HG03565 (cell line): Measurements from ENCODE around the gene SIRT5.
A peak's percentile ranks its signal among the peaks of the same experiment; 100 is the strongest.

Source experiments
- ATAC-seq: cut with Tn5 transposase; IDR thresholded peaks from one replicate; pipeline ENCODE4 v1.9.1; 2021; ENCODE audit warnings: mild to moderate bottlenecking, moderate library complexity; ENCODE audit not compliant: unreplicated experiment

SIRT5 gene

DNA sequence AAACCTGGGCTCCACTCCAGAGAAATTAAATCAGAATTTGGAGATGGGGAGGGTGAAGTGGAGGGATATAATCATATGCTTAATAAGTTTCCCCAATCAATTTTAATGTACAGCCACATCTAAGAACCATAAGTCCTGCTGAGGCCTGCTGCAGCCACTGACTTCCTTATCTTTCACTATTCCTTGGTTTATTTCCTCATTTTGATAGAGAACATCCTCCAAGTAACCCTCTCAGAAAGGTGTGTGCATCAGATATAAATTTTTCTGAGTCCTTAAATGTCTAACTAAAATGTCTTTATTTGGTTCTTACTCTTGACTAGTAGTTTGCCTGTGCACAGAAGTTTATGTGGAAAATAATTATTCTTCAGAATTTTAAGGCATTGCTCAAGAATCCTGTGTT is 23.7 kb upstream of the SIRT5 start:
- no peak for ATAC-seq

DNA sequence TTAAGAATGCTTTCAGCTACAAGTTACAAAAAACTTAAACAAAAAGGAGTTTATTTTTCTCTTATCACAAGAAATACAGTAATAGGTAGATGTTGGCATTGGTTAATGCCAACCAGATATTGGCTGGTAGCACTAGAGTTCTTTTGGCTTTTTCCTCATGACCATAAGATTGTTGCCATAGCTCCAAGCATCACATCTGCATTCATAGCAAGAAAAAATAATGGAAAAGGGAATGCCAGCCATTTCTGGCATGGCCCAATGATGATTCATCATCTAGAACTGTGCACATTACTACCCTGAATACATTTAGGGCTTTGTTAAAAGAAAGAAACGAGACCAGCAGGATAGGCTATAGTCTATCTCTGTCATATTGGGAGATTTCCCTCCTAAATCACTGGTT is 20.8 kb upstream of the SIRT5 start:
- no peak for ATAC-seq

DNA sequence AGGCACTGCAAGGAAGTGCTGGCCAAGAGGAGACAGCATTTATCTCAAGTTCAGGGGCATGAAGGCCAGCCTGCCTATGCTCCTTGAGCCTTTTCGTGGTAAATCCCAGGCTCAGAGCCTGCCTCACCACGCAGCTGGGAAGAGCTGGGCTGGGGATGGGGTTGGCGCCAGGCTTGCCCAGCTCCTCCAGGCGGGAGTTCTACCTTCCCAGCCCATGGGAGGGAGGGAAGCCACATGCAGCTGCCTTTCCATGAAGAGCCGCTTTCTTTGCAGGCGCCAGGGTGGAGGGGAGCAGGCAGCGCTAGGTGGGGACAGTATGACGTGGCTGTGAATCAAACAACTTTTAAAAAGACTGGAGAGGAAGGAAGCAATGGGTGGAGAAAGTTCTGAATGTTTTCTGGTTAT is 19.5 kb upstream of the SIRT5 start:
- ATAC-seq = no peak

DNA sequence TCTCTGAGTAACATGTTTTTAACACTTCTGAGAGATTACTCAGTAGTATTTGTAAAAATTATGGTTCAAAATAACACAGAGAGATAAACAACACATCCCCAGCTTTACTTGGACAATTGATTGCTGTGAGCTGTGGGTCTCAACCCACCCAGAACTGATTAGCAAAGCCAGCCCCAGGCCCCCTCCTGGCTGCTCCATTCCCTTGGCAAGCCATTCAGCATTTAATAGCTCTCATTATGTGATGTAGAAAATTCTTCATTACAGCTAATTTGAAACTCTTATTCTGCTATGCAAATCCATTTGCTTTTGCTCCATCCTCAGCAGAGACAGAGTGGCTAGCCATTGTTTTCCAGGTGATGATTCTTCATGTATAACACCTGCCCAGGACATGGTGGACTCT is 16.6 kb upstream of the SIRT5 start:
- no peak for ATAC-seq

DNA sequence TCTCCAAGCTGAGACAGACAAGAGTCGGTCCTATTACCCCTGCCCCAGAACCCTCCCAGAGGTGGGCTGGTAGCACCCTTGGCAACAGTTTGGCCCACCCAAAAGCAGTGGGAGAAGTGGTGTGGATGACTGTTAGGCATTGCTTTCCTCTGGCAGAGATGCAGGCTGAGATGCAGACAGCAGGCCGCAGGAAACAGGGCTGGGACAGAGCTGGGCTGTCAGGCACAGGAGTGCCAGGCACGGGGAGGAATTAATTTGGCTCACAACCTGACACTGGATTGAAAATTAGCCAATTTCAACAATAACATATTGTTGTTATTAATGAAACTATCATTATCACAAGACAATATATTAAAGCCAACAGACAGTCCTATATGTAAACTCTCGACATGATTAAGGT is 15.7 kb upstream of the SIRT5 start:
- ATAC-seq = no peak

DNA sequence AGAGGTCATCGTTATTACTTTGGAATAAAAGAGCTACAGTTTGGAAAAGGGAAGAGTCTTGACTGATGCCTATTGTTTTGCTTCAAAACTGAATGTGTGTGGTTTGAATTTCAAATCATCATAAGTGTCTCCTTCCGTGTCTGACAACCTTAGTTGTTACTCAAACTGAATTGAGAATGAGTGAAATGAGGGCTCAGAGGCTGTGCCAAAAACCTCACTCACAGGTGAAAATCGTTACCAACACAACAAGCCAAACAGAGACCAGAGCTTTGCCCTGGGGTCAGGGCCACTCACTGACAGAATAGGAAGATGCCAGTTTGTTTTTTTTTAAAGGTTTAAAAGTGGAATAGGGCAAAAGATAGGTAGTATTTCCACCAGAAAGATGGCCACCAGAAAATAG is 15.2 kb upstream of the SIRT5 start:
- ATAC-seq = no peak

DNA sequence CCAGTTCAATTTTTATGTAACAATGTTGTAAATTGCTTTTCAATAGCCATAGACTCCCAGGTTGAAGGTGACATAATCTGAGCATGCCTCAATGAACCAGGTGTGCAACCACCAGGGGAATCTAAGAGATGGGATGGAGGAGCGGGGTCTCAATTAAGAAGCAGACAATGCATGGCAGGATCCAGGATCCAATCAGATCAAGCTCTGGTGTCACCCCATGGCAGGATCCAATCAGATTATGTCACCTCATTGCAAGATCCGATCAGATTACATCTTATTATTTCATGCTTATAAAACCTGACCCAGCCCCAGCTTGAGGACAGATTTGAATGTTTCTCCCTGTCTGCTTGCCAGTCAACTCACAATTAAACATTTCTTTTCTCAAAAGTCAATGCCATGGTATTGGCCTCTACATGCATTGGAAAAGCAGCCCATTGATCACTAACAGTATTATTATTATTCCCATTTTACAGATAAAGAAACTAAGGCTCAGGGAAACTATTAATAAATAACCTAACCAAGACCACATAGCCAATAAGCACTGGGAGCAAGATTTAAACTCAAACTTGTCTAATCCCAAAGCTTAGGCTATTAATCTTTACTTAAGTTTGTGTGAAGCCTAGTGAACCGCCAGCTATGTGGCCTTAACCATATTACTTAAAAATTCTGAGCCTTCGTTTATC is 14.3 kb upstream of the SIRT5 start:
- ATAC-seq = no peak

DNA sequence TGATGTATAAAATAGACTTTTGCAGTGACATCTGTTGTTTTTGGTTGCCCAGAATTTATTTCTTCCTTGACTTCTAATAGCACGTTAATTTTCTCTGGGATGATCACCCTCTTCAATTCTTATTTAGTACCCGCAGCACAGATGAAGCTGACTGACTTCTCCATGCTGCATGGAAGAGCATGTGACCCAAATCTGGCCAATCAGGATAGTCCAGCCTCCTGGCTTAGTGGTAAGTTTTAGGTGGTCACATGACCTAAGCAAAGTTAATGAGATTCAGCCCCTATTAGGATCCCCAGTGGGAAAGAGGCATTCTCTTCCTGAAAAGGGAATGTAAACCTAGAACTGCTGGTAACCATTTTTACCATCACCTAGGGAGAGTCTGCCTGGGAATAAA is 13.8 kb upstream of the SIRT5 start:
- no peak for ATAC-seq

DNA sequence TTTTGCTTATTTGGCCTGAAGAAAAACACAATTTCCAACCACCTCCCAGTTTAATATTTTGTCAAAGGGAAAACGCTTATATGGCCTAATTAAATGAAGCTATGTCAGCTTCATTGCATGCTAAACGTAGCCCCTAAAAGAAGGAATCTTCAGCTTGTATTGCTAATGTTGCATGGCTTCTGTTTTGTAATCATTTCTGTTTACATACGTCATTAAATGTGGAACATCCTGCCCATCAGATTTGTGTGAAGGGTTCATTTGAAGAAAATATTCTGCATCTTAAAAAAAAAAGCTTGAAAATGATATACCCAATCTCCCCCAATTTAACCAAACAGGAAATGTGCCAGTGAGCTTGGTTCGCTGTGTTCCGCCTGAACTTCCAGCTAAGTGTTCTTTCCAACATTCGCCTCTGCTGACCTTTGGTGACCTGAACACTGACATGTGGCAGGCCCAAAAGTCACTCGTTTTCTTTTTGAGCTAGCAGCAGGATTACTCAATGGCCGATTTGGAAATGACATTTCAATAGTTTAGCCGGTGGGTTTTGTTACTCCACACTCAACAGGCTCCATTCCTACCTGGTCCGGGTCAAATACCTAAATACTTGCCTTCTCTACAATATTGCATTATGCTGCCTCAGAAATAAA is 12.7 kb upstream of the SIRT5 start:
- no peak for ATAC-seq

DNA sequence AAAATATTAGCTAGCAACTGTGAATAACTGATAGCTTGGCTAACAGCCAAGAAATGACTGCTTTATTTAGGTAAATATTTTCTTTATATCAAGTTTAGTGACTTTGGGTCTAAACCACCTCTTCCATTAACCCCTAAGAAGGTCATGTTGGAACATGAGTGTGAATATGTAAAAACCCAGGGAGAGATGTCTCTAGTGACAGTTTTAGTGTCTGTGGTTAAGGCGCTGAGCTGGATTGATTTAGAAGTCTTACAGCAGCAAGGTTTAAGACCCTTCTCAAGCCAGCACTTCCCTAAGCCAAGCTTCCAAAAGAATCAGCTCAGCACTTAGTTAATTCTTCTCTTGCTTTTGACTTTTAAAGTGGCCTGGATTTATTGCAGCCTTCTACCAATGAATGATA is 11.4 kb upstream of the SIRT5 start:
- no peak for ATAC-seq

DNA sequence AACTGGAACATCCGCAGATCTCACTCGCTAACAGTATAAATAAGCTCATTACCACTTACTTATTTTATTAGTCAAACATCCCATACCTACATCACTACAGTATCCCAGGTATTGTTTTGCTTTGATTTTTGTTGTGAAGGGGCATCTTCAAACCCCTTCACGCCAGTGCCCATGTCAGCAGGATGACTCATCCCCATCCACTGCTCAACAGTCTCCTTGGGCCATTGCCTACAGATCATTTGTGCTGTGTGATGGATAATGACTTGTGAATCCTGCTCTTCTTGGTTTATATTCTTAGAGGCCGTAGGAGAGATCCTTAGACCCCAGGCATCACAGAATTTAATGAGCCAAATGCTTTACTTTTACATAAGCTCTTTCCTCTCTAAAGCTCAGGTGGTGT is 8.5 kb upstream of the SIRT5 start:
- no peak for ATAC-seq

DNA sequence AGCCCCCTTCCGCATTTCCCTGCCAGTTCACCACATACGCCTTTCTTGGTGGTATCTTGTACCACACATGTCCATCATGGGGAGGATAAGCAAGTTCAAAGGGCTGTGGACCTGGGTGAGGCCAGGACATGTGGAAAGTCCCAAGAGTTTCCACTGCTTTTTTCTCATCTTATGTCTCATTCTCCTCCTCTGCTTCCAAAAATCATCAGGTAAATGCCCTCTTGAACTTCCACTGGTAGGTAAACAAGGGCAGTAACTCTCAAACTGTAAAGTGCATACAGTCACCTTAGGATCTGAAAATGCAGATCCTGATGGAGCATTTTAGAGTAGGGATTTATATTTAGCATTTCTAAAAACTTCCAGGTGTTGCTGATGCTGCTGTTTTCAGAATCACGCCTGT is 7.9 kb upstream of the SIRT5 start:
- ATAC-seq = no peak

DNA sequence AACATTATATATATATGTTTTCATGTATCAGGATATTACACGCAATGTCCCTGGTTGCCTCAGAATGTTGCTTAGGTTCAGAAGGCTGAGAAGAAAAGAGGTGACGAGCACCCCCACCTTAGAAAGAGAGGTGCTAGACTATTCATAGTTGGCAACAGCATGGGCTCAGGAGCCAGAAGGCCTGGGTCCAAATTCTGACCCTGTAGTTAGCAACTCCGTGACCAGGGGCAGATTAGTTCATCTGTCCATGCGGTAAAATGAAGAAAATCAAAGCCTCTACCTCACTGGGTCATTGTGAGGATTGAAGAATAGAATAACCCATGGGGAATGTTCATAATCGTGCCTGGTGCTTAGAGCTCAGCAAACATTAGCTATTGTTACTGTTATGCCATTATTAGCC is 5.4 kb upstream of the SIRT5 start:
- no peak for ATAC-seq

DNA sequence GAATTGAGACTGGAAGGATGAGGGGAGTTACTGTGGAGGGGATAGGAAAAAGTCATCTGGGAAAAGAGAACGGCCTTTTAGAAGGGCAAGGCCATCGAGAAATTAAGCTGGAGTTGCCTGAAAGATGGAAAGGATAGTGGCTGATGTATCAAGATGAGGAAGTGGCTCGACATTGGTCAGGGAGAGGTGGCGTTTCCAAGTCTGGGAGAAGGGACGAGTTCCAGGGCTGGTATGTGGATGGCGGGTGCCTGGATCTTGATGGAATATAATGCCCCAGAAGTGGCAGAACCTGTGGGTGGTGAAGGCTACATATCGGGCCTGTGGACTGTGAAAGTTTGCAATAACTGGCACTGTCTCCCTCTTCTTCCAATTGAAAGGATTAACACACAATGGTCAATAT is 2.2 kb upstream of the SIRT5 start:
- ATAC-seq = no peak

DNA sequence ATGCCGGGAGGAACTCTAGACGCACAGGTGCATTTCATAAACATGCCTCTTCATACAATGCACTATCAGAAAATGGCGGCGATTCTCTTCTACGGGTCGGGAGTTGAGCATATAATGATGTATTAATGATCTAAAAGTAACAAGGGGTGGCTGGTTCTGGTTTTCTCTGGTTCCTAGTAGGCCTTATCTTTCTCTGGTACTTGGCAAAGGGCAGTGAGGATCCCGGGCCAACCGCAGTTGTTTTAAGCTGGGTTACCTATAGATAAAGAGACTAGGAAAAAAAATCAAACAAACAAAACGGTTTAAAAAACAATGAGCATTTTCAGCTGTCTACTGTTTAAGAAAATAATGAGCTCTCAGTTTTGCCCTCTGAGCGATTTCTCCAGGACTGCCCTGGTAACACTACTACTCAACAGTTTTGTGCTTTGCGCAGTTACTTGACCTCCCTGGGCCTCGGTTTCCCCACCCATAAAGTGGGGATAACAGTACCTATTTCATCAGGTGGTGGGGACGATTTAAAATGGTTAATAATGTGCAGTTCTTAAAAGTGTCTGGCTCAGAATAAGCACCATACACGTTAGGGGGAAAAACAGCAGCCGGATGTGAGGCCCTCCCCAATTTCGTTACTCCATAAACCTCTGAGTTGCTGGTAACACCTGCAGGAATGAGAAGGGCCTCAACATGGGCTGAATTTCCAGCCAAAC is 1.3 kb upstream of the SIRT5 start:
- no peak for ATAC-seq

DNA sequence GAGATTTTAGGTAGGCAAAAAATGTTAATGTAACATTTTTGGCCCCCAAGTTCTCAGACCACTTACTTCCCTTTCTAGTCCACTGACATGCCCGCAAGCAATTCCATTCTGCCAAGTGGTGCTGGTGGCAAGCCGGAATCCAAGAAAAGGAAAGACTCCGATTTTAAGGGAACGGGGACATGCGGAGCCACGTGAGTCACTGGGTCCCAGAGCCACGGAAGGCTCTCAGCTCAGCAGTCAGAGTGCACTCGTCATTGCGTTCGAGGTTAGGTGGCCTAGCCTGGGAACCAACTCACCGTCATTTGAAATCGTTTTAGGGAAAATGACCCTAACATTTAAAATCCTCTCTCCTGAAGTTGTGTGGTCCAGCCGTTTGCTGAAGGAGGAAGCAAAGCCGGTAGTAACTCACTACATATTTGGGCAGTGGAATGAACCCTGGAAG is 711 bp upstream of the SIRT5 start:
- no peak for ATAC-seq

DNA sequence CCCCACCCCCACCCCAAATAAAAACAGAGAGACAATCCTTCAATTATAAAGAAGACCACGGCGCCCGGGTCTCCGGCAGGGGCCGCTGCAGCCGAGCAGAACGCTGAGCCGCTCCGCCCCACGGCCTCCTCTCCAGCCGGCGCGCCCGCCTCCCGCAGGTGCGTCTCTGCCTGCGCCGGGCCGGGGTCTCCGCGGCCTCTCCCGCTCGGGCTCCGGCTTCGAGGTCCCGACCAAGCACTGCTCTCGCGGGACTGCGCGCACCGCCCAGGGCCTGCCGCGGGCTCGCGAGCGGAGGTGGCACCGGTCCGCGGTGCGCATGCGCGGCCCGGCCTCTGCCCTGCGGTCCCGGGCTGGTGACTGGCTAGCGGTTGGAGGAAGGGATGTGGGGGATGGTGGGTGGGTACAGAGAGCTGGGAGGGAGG is 241 bp upstream of the SIRT5 start:
- peak; percentile 85 for ATAC-seq

DNA sequence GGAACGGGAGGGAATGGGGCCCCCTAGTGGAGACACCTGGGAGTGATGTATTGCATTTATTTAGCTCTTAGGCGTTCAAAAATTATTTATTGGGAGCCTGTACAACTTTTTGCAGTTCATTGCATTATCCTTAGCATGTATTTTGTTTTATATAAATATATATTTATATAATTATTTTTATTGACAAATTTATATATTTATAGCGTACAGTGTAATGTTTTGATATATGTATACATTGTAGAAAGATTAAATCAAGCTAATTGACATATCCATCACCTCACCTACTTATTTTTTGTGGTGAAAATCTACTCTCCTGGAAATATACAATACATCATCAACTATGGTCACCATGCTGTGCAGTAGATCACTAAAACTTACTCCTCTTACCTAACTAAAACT is 975 bp downstream of the SIRT5 start:
- no peak for ATAC-seq

DNA sequence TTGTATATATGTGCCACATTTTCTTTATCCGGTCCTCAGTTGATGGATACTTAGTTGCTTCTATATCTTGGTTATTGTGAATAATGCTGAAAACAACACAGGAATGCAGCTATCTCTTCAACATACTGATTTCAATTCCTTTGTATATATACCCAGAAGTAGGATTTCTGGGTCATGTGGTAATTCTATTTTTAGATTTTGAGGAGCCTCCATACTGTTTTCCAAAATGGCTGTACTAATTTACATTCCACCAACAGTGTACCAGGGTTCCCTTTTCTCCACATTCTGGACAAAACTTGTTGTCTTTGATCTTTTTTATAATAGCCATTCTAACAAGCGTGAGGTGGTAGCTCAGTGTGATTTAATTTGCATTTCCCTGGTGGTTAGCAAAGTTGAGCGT is 1.6 kb downstream of the SIRT5 start:
- no peak for ATAC-seq

DNA sequence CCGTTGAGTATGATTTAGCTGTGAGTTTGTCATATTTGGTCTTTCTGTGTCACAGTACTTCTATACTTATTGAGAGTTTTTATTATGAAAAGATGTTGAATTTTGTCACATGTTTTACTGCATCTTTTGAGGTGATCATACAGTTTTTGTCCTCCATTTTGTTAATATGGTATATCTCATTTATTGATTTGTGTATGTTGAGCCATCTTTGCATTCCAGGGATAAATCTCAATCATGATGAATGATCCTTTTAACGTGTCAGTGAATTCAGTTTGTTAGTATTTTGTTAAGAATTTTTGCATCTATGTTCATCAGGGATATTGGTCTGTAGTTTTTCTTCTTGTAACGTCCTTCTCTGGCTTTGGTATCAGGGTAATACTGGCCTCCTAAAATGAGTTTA is 3.5 kb downstream of the SIRT5 start:
- ATAC-seq = no peak

DNA sequence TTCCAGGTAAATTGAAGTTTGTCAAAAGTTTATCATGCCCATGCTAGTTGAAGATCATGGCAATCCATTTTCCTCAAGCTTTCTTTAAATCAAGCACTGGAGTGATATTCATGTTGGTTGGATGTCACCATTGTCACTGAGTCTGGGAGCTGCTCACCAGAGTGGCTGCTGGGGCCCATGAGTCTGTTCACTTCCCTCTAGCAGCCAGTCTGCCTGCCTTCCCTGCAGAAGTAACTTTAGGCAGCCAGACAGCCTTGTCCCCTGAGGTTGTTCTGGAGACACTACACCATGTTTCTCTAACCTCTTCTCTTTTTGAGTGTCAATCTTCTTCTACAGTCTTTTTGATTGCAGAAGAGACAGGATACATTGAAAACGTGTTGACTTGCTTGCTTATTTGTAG is 5.5 kb downstream of the SIRT5 start:
- ATAC-seq = no peak

DNA sequence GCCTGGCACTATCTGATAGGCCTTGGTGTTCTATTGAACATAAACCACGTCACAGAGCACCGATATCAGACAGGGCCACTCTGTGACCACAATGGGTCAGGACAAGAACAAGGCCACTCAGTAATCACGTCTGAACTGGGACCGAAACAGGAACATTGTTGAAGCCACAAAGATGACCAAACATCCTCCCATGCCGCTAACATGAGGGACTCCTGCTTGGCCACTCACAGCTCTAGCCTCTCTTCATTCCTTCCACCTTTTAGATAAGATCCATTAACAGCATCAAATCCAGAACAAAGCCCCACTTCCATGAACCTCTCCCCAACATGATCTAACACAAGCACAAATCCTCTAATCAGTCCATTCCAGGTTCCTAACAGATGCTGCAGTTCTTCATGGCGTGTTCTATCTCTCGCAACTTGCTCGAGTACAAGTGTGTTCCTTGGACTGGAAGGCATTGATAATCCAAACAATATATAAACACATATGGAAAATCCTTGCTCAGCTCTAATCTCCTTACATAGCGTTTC is 7.4 kb downstream of the SIRT5 start:
- no peak for ATAC-seq
